K562 (cell line): ENCODE measurements around the gene ATP6V1F. TPM values are rescaled to one million over a fixed set of nuclear protein-coding genes. Genes with fewer than 3 reads are reported as not detected.
A peak's percentile ranks its signal among the peaks of the same experiment; 100 is the strongest.

Source experiments
- ATF3 ChIP-seq, 2 experiments: fragments of 450-650 bp in 1 of 2; sonication (generic) in 1 of 2; formaldehyde crosslinking in 1 of 2; IDR thresholded peaks in 1 of 2; conservative IDR thresholded peaks in 1 of 2; 2 replicates each; pipeline versions ENCODE4 v1.6.1 to v1.8.1; 2016 to 2023; ENCODE audit warnings: mild to moderate bottlenecking in 2 of 2, moderate library complexity in 2 of 2, inconsistent platforms in 1 of 2, missing genetic modification reagents in 1 of 2
- BRD9 ChIP-seq: fragments of 450-650 bp; IDR thresholded peaks from 2 replicates; pipeline ENCODE4 v1.6.1; 2018; ENCODE audit warnings: low read depth; ENCODE audit not compliant: partially characterized antibody
- CEBPG ChIP-seq, 3 experiments: fragments of 200-800 bp in 1 of 3; sonication (Bioruptor generic) in 1 of 3; sonication (generic) in 1 of 3; formaldehyde crosslinking in 1 of 3; IDR thresholded peaks in 2 of 3; conservative IDR thresholded peaks in 1 of 3; 2 replicates each; pipeline versions ENCODE4 v1.6.1 to v1.8.0; 2016 to 2022; ENCODE audit warnings: missing compliant biosample characterization in 2 of 3, missing genetic modification characterization in 2 of 3, mild to moderate bottlenecking in 1 of 3, missing genetic modification reagents in 1 of 3
- ETS1 ChIP-seq: conservative IDR thresholded peaks from 2 replicates; pipeline ENCODE4 v1.6.1; 2011; ENCODE audit warnings: low read depth, mild to moderate bottlenecking, low read length; ENCODE audit not compliant: control insufficient read depth
- HINFP ChIP-seq: fragments of 450-650 bp; conservative IDR thresholded peaks from 2 replicates; pipeline ENCODE4 v1.6.1; 2016; ENCODE audit warnings: missing genetic modification characterization, low read depth, mild to moderate bottlenecking, control low read depth, missing compliant biosample characterization
- NRF1 ChIP-seq, 2 experiments: fragments of 450-650 bp; IDR thresholded peaks in 1 of 2; conservative IDR thresholded peaks in 1 of 2; 2 replicates each; pipeline ENCODE4 v1.6.1; 2014; ENCODE audit warnings: mild to moderate bottlenecking in 2 of 2
- RERE ChIP-seq: sonication (generic); formaldehyde crosslinking; IDR thresholded peaks from 2 replicates; pipeline ENCODE4 v1.8.0; 2023; ENCODE audit warnings: missing genetic modification reagents, mild to moderate bottlenecking, borderline replicate concordance
- TCFL5 ChIP-seq: fragments of 250-450 bp; sonication (Bioruptor Pico); conservative IDR thresholded peaks from 2 replicates; pipeline ENCODE4 v1.6.1; 2021; ENCODE audit warnings: mild to moderate bottlenecking, moderate library complexity, matching md5 sums
- ZNF609 ChIP-seq: sonication (generic); formaldehyde crosslinking; IDR thresholded peaks from 2 replicates; pipeline ENCODE4 v1.8.1; 2023; ENCODE audit warnings: missing genetic modification reagents, mild to moderate bottlenecking, borderline replicate concordance
- polyA plus RNA-seq, 8 experiments: library from polyadenylated mRNA; depleted of rRNA in 4 of 8; stranded (reverse) in 5 of 8; unstranded in 3 of 8; fragments of >200 nt; fragmentation: Nextera tagmentation in 2 of 8; fragmentation: Illumina TruSeq in 1 of 8; extraction: Ambion mirVana in 2 of 8; extraction: Trizol in 1 of 8; gene quantifications; 2 replicates each; pipeline versions ENCODE4 v1.2.1 to v1.2.3, GENCODE V29; 2011 to 2014; ENCODE audit warnings: inconsistent platforms in 1 of 8, missing spikeins in 1 of 8
- total RNA-seq, 7 experiments: library from RNA; depleted of rRNA in 6 of 7; stranded (reverse); fragments of >200 nt in 6 of 7; fragmentation: Illumina TruSeq in 2 of 7; extraction: Trizol in 2 of 7; gene quantifications; 2 replicates each; pipeline versions ENCODE4 v1.2.1 to v1.2.3, GENCODE V29; 2011 to 2021; ENCODE audit warnings: low replicate concordance in 1 of 7

ATP6V1F gene
- total and polyA plus RNA-seq, 9 of the 15 experiments (the other 6 are each of a cell fraction or from before 2014, with no cell fraction given): 206 to 1,123 (median 542) TPM

- TF ChIP-seq HINFP (no peak), ETS1 (no peak), ZNF609 (no peak), NRF1 (conservative IDR thresholded peaks at IDR 0.05 in 1 of 2, IDR thresholded peaks at IDR 0.05 in 1 of 2) (no peak), BRD9 (no peak), TCFL5 (no peak), RERE (CRISPR knock-in tag) (no peak), CEBPG (CRISPR knock-in tag; IDR thresholded peaks at IDR 0.05) (0 out of 2 replicates have a peak, but pooled peaks have one; percentile 26), CEBPG (tag; conservative IDR thresholded peaks at IDR 0.05 in 1 of 2, IDR thresholded peaks at IDR 0.05 in 1 of 2) (peak in 1 of 2 experiments; percentile 77; a peak in 2 of 4 replicates), ATF3 (IDR thresholded peaks at IDR 0.05) (peak; percentile 92), ATF3 (CRISPR knock-in tag; conservative IDR thresholded peaks at IDR 0.05) (no peak)
Observed at GRCh38 chr7:128902761-128903585, 40.3 kb downstream of the ATP6V1F start (continued).
